H1 (cell line): Measurements from ENCODE around the gene ZNF587B. TPM values are rescaled to one million over a fixed set of nuclear protein-coding genes. Genes with fewer than 3 reads are reported as not detected.
"Not testable (repeated sequence)": the region's sequence is repeated elsewhere in the genome, so short reads cannot be mapped to it uniquely, and the experiment has no call there.

Experiments
- CTCF ChIA-PET: fragments of 300-600 bp; sonication (Branson Sonifier 250); formaldehyde crosslinking; loops from one replicate; lab custom pipeline; 2021; ENCODE audit not compliant: partially characterized antibody; lab: Charles Lee
- POLR2A ChIA-PET: fragments of 300-600 bp; sonication (Branson Sonifier 250); formaldehyde crosslinking; loops from one replicate; lab custom pipeline; 2021; ENCODE audit warnings: inconsistent platforms; ENCODE audit not compliant: partially characterized antibody; lab: Charles Lee
- DNase-seq, 2 experiments: peaks; one replicate each; pipeline versions ENCODE4 v3.0.0 to v3.0.0-alpha.2; 2010 to 2022; ENCODE audit warnings: low spot score in 2 of 2, low read depth in 1 of 2, mixed read lengths in 1 of 2
- FAIRE-seq: peaks from 2 replicates; lab custom pipeline; 2011; peaks lifted over from hg19 to GRCh38; lab: Jason Lieb, UNC
- H2AFZ ChIP-seq: 2 replicates; pipeline ENCODE4 v1.8.1; 2012; ENCODE audit warnings: low read length, inconsistent platforms
- H2AK5ac ChIP-seq: 2 replicates; pipeline ENCODE4 v1.6.1; 2013; ENCODE audit warnings: low read depth, low read length
- H2BK120ac ChIP-seq: replicated peaks from 2 replicates; pipeline ENCODE3; 2013; ENCODE audit warnings: low read depth, low read length, inconsistent platforms
- H2BK12ac ChIP-seq: 2 replicates; pipeline ENCODE4 v1.6.1; 2013; ENCODE audit warnings: low read depth, low read length
- H2BK15ac ChIP-seq: 2 replicates; pipeline ENCODE4 v1.6.1; 2013; ENCODE audit warnings: low read length
- H2BK20ac ChIP-seq: 2 replicates; pipeline ENCODE4 v1.6.1; 2013; ENCODE audit warnings: low read length
- H2BK5ac ChIP-seq: 2 replicates; pipeline ENCODE4 v1.6.1; 2013; ENCODE audit warnings: low read depth, low read length
- H3K14ac ChIP-seq: 2 replicates; pipeline ENCODE4 v1.6.1; 2013; ENCODE audit warnings: inconsistent platforms; ENCODE audit not compliant: insufficient read length
- H3K18ac ChIP-seq: 2 replicates; pipeline ENCODE4 v1.6.1; 2013; ENCODE audit warnings: low read length; ENCODE audit errors: extremely low read depth
- H3K23ac ChIP-seq: 2 replicates; pipeline ENCODE4 v1.6.1; 2013; ENCODE audit warnings: inconsistent platforms; ENCODE audit not compliant: insufficient read length
- H3K23me2 ChIP-seq: 2 replicates; pipeline ENCODE4 v1.6.1; 2013; ENCODE audit warnings: low read depth, low read length
- H3K27ac ChIP-seq: 2 replicates; pipeline ENCODE4 v1.6.1; 2011; ENCODE audit warnings: low read depth, low read length, inconsistent platforms
- H3K27me3 ChIP-seq, 4 experiments: replicated peaks in 1 of 4; 1 replicate in 1 of 4; 2 replicates in 3 of 4; pipeline versions ENCODE4 v1.6.1 to v1.8.1; 2011 to 2013; ENCODE audit warnings: low read length in 3 of 4, mild to moderate bottlenecking in 3 of 4, inconsistent platforms in 2 of 4, mixed read lengths in 2 of 4, moderate library complexity in 1 of 4; ENCODE audit not compliant: control insufficient read depth in 3 of 4, insufficient read depth in 3 of 4; ENCODE audit errors: extremely low read depth in 1 of 4
- H3K36me3 ChIP-seq, 4 experiments: 2 replicates each; pipeline versions ENCODE4 v1.6.1 to v1.8.1; 2011 to 2013; ENCODE audit warnings: mild to moderate bottlenecking in 4 of 4, low read length in 3 of 4, moderate library complexity in 2 of 4, control low read depth in 1 of 4, inconsistent platforms in 1 of 4; ENCODE audit not compliant: insufficient read depth in 4 of 4, control insufficient read depth in 2 of 4
- H3K4ac ChIP-seq: replicated peaks from 2 replicates; pipeline ENCODE3; 2013; ENCODE audit warnings: low read length, low read depth, mixed read lengths, inconsistent platforms; ENCODE audit not compliant: insufficient read length
- H3K4me1 ChIP-seq, 4 experiments: replicated peaks in 1 of 4; 1 replicate in 1 of 4; 2 replicates in 3 of 4; pipeline versions ENCODE4 v1.6.1 to v1.8.1; 2011 to 2013; ENCODE audit warnings: low read length in 3 of 4, inconsistent platforms in 2 of 4, mixed read lengths in 1 of 4; ENCODE audit not compliant: insufficient read depth in 4 of 4, control insufficient read depth in 3 of 4
- H3K4me2 ChIP-seq, 2 experiments: 2 replicates each; pipeline versions ENCODE4 v1.6.1 to v1.8.1; 2011 to 2013; ENCODE audit warnings: low read depth in 2 of 2, low read length in 2 of 2, control low read depth in 1 of 2, inconsistent platforms in 1 of 2, mild to moderate bottlenecking in 1 of 2; ENCODE audit not compliant: insufficient read depth in 1 of 2
- H3K4me3 ChIP-seq, 4 experiments: fragments of 200-600, 300-600 bp in 1 of 4; sonication (generic), shearing (Covaris generic), sonication (Bioruptor Twin) in 1 of 4; 2 replicates each; pipeline versions ENCODE4 v1.5.1 to v1.8.1; 2011 to 2016; ENCODE audit warnings: low read length in 4 of 4, low read depth in 3 of 4, control low read depth in 2 of 4, inconsistent platforms in 2 of 4, mild to moderate bottlenecking in 2 of 4, mixed read lengths in 1 of 4, moderate library complexity in 1 of 4; ENCODE audit not compliant: insufficient read depth in 2 of 4; ENCODE audit errors: extremely low read depth in 1 of 4
- H3K56ac ChIP-seq: replicated peaks from 2 replicates; pipeline ENCODE3; 2013; ENCODE audit warnings: low read depth, mild to moderate bottlenecking, mixed read lengths, low read length, inconsistent platforms; ENCODE audit not compliant: insufficient read length
- H3K79me1 ChIP-seq: 2 replicates; pipeline ENCODE4 v1.6.1; 2013; ENCODE audit warnings: low read depth, low read length, control low read depth
- H3K79me2 ChIP-seq, 2 experiments: 2 replicates each; pipeline versions ENCODE4 v1.6.1 to v1.8.1; 2012 to 2013; ENCODE audit warnings: low read length in 2 of 2, mild to moderate bottlenecking in 2 of 2, inconsistent platforms in 1 of 2; ENCODE audit not compliant: insufficient read depth in 2 of 2, control insufficient read depth in 1 of 2
- H3K9ac ChIP-seq, 4 experiments: replicated peaks in 1 of 4; 1 replicate in 1 of 4; 2 replicates in 3 of 4; pipeline versions ENCODE4 v1.6.1 to v1.8.1; 2011 to 2013; ENCODE audit warnings: low read depth in 3 of 4, low read length in 3 of 4, control low read depth in 2 of 4, mild to moderate bottlenecking in 2 of 4, moderate library complexity in 2 of 4, inconsistent platforms in 1 of 4; ENCODE audit errors: extremely low read depth in 1 of 4
- H3K9me3 ChIP-seq, 2 experiments: 2 replicates each; pipeline versions ENCODE4 v1.6.1 to v1.8.1; 2012 to 2013; ENCODE audit warnings: mild to moderate bottlenecking in 2 of 2, moderate library complexity in 2 of 2, control low read depth in 1 of 2, inconsistent platforms in 1 of 2, low read depth in 1 of 2, low read length in 1 of 2, mixed read lengths in 1 of 2; ENCODE audit not compliant: insufficient read depth in 2 of 2
- H4K20me1 ChIP-seq, 2 experiments: replicated peaks in 1 of 2; 2 replicates each; pipeline versions ENCODE3 to v1.8.1; 2011 to 2013; ENCODE audit warnings: inconsistent platforms in 2 of 2, low read length in 2 of 2, mild to moderate bottlenecking in 1 of 2; ENCODE audit not compliant: insufficient read depth in 2 of 2, control insufficient read depth in 1 of 2
- H4K5ac ChIP-seq: 2 replicates; pipeline ENCODE4 v1.6.1; 2013; ENCODE audit warnings: low read length, low read depth, mixed read lengths, inconsistent platforms; ENCODE audit not compliant: insufficient read length
- H4K8ac ChIP-seq: 2 replicates; pipeline ENCODE4 v1.8.0; 2013; ENCODE audit warnings: mild to moderate bottlenecking, moderate library complexity, low read length, inconsistent platforms; ENCODE audit not compliant: insufficient read depth; ENCODE audit errors: extremely low read depth
- H4K91ac ChIP-seq: replicated peaks from 2 replicates; pipeline ENCODE3; 2013; ENCODE audit warnings: low read length, mixed read lengths, inconsistent platforms; ENCODE audit not compliant: insufficient read length
- BRCA1 ChIP-seq: IDR thresholded peaks from 2 replicates; pipeline ENCODE4 v1.6.1; 2012; ENCODE audit warnings: low read depth, low read length, improper control_type of control experiment
- CBX8 ChIP-seq: fragments of 300-800, 300-1000 bp; sonication (generic); IDR thresholded peaks from 2 replicates; pipeline ENCODE4 v1.7.1; 2016; ENCODE audit warnings: low read depth, low read length, borderline replicate concordance
- NANOG ChIP-seq: IDR thresholded peaks from 2 replicates; pipeline ENCODE4 v1.6.1; 2011; ENCODE audit warnings: low read length, low read depth, mild to moderate bottlenecking, inconsistent platforms; ENCODE audit not compliant: insufficient read depth, poor library complexity, severe bottlenecking
- SIN3A ChIP-seq, 2 experiments: IDR thresholded peaks in 1 of 2; conservative IDR thresholded peaks in 1 of 2; 2 replicates each; pipeline ENCODE4 v1.6.1; 2011 to 2012; ENCODE audit warnings: low read length in 2 of 2, improper control_type of control experiment in 1 of 2, low read depth in 1 of 2, mild to moderate bottlenecking in 1 of 2
- SIRT6 ChIP-seq: IDR thresholded peaks from one replicate; pipeline ENCODE4 v1.7.1; 2012; ENCODE audit warnings: low read length, inconsistent platforms
- TBP ChIP-seq: IDR thresholded peaks from 2 replicates; pipeline ENCODE4 v1.6.1; 2011; ENCODE audit warnings: low read depth, low read length, improper control_type of control experiment
- ZNF274 ChIP-seq: IDR thresholded peaks from 2 replicates; pipeline ENCODE4 v1.7.0; 2012; ENCODE audit warnings: low read length, borderline replicate concordance; ENCODE audit errors: extremely low read depth
- WGBS, 2 experiments: shearing (Covaris generic) in 1 of 2; methylation state at CpG; one replicate each; pipeline versions ENCODE4 v1.1.6 to v1.1.7; 2013 to 2015; ENCODE audit warnings: low lambda C conversion rate in 2 of 2, mixed read lengths in 2 of 2, inconsistent platforms in 1 of 2, low coverage in 1 of 2, missing lambda C conversion rate in 1 of 2; ENCODE audit not compliant: insufficient replicate concordance in 2 of 2, insufficient coverage in 1 of 2, insufficient read length in 1 of 2; ENCODE audit errors: extremely low coverage in 1 of 2, missing lambda C conversion rate in 1 of 2; 5-methylcytosine and 5-hydroxymethylcytosine counted together
- polyA plus RNA-seq, 7 experiments: library from polyadenylated mRNA; depleted of rRNA in 3 of 7; stranded (reverse) in 5 of 7; unstranded in 2 of 7; fragments of >200 nt in 5 of 7; fragments of 200-250 nt in 2 of 7; gene quantifications; 1 replicate in 5 of 7; 2 replicates in 1 of 7; 4 replicates in 1 of 7; pipeline versions ENCODE4 v1.2.1 to v1.2.3, GENCODE V29; 2011 to 2013; ENCODE audit warnings: missing spikeins in 2 of 7, mixed read lengths in 2 of 7
- total RNA-seq: library from RNA; stranded (reverse); fragmentation: NEBNext Ultra II Directional; extraction: Animal tissue kit (Norgen Biotek cat#: 25700); gene quantifications from 2 replicates; pipeline ENCODE4 v1.2.1, GENCODE V29; 2021
- TF ChIP-seq, protein P1 (sequence below): IDR thresholded peaks from 2 replicates; pipeline ENCODE4 v1.6.1; 2011; ENCODE audit warnings: low read depth, mild to moderate bottlenecking, low read length; ENCODE audit not compliant: insufficient read depth

The ZNF587B gene
- total and polyA plus RNA-seq, 2 of the 8 experiments (the other 6 are each of a cell fraction or from before 2014, with no cell fraction given) = 13.8 to 60.1 TPM

DNA sequence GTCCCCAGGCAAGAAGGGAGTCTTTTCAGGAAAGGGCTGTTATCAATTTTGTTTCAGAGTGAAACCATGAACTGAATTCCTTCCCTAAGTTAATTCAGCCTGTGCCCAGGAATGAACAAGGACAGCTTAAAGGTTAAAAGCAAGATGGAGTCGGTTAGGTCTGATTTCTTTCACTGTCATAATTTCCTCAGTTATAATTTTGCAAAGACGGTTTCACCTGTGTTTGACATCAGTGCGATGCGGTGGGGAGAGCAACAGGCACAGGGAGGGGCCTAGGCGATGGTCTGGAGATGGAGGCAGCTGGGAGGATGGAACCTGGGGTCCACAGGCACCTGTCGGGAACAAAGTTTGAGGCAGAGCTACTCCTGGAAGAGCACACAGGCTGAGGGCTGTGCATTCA is 9.5 kb upstream of the ZNF587B start (continued):
- TF ChIP-seq SIRT6 (no peak), NANOG (no peak), SIN3A (conservative IDR thresholded peaks at IDR 0.05 in 1 of 2, IDR thresholded peaks at IDR 0.05 in 1 of 2; ENCODE audit: low read depth in 1 of 2, low read length in 2 of 2) (no peak), BRCA1 (no peak), CBX8 (no peak), ZNF274 (no peak), TBP (no peak)
- TF ChIP-seq, protein P1, sequence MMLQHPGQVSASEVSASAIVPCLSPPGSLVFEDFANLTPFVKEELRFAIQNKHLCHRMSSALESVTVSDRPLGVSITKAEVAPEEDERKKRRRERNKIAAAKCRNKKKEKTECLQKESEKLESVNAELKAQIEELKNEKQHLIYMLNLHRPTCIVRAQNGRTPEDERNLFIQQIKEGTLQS = no peak

DNA sequence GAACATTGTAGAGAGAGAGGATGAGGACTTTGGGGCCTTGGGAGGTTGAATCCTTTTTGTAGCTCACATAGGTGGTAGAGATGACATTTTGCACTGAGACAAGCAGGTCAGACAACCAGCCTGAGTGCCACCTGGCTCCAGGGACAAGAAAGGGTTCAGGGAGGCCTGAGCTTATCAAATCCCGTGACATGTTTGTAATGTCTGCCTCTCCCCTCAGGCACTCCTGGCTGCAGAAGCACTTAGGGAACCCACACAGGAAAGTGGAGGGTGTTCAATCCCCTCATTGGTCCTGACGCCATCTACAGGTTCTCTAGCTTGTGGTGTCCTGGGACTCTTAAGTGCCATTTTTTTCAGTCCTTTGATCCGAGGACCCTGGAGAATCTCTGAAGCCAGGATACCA is 9.0 kb upstream of the ZNF587B start:
- not testable (repeated sequence) for H3K4me1 ChIP-seq, H3K9me3 ChIP-seq, H4K20me1 ChIP-seq, H3K23ac ChIP-seq, H2BK15ac ChIP-seq, H3K14ac ChIP-seq, H4K8ac ChIP-seq, H2BK120ac ChIP-seq, FAIRE-seq, DNase-seq, H2BK5ac ChIP-seq, H4K5ac ChIP-seq, H3K27ac ChIP-seq, H3K27me3 ChIP-seq, H3K4ac ChIP-seq, H2BK12ac ChIP-seq, H2AK5ac ChIP-seq, H4K91ac ChIP-seq, H2AFZ ChIP-seq, H3K23me2 ChIP-seq, H3K79me1 ChIP-seq, H3K18ac ChIP-seq, H2BK20ac ChIP-seq, H3K9ac ChIP-seq, H3K56ac ChIP-seq
- Histone ChIP-seq H3K4me3 (peak overlapping the region in 3 of 4 experiments; percentile 94 to 99 (median 97); a peak in 3 of 8 replicates), H3K36me3 (peaks cover 0 to 11% (median 0%) of the 10 kb centered on the region in 4 experiments; a peak in 3 of 8 replicates), H3K4me2 (peak overlapping the region; percentile 67 to 81; a peak in 3 of 4 replicates), H3K79me2 (peaks cover 18 to 65% of the 10 kb centered on the region in 2 experiments)
- POLR2A ChIA-PET = interaction anchor here (2.5 to 5.6 kb wide), 4 partner anchors 9 to 83 kb away, joined by 9 to 52 read pairs (median 28); partner anchors contain the start of genes ZNF587 and ZNF587B
- WGBS, 2 experiments = 93% methylated on average over 3 of the region's 3 CpGs; no CpG with 5 or more reads in 1 of the 2 experiments
- CTCF ChIA-PET = interaction anchor here (1.1 to 3.8 kb wide), 2 partner anchors 8 to 77 kb away, joined by 3 to 15 read pairs; partner anchors contain the start of gene ZNF587B
